Measurements from ENCODE around the gene CEACAM5.

CEACAM5 gene

DNA sequence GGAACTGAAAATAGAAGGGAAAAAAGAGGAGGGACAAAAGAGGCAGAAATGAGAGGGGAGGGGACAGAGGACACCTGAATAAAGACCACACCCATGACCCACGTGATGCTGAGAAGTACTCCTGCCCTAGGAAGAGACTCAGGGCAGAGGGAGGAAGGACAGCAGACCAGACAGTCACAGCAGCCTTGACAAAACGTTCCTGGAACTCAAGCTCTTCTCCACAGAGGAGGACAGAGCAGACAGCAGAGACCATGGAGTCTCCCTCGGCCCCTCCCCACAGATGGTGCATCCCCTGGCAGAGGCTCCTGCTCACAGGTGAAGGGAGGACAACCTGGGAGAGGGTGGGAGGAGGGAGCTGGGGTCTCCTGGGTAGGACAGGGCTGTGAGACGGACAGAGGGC is at the start of gene CEACAM5:
Gene CEACAM5, plus strand, starts transcription at position 146 of the 400 bp plus-strand sequence. Its CDS starts 106 bp downstream, at position 252.
- no peak for TF ChIP-seq CTCF (IDR thresholded peaks at IDR 0.05)

DNA sequence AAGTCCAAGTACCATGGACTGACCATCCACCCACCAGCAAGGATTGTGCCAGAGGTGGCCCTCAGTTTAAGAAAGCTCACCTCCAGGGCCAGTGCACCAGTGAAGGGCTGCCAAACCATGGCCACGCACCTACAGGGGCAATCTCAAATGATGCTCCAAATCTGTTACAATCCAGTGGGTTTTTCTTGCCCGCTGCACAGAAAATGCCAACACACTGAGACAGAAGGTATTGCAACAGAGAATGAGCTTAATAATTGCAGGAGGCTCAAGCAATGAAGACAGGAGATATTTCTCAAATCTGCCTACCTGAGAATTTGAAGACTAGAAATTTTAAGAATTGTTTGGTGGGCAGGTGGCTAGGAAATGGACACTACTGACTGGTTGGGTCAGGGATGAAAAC is 42.4 kb upstream of the CEACAM5 start:
- TF ChIP-seq CTCF (IDR thresholded peaks at IDR 0.05), result no peak

- TF ChIP-seq CTCF (IDR thresholded peaks at IDR 0.05), result no peak
These were observed 40.1 kb upstream of the CEACAM5 start for GRCh38 chr19:41668315-41668714.

GRCh38 chr19:41670755-41671154 is 37.7 kb upstream of the CEACAM5 start:
- TF ChIP-seq CTCF (IDR thresholded peaks at IDR 0.05), result no peak

- TF ChIP-seq CTCF (IDR thresholded peaks at IDR 0.05), result no peak
These were observed 36.9 kb upstream of the CEACAM5 start for GRCh38 chr19:41671486-41671885.

DNA sequence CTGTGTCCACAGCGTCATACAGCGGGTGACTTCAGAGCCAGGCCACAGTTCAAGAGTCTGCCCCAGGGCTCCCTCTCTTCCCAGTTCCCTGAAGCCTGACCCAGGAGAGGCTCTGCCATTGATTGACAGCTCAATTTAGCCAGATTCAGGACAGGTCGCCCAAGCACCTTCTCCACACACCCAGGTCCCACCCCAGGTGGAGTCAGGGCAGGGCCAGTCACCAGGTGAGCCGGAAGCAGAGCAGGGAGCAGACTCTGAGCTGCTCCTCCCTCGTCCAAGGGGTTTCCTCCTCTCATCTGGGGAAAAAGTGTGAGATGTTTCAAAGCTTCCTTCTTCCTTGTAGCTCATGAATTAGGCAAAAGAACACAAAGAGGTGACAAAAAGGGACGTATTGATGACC is 26.0 kb upstream of the CEACAM5 start:
- TF ChIP-seq CTCF (IDR thresholded peaks at IDR 0.05), result no peak

DNA sequence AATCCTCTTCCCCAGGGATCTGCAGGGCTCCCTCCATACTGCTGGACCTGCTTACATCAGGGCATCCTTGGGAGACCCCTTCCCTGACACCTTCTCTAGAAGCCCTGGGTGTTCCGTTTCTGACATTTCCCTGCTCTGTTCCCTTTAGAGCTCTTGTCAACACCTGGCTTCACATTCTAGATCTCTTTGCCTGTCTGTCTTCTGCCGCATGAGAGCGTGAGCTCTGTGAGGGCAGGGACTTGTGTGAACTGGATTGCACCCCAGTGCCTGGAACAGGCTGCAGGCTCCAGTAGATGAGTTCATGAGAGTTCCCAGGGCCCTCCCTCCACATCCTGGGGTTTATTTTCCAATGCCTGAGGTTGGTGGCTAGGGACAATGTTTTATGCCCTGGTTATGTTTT is 21.0 kb upstream of the CEACAM5 start:
- TF ChIP-seq CTCF (IDR thresholded peaks at IDR 0.05), result no peak

- no peak for TF ChIP-seq CTCF (IDR thresholded peaks at IDR 0.05)
These were observed 20.3 kb upstream of the CEACAM5 start, which contains the start of gene CEACAM7 for GRCh38 chr19:41688098-41688497. Gene CEACAM7 (minus strand): TSS chr19:41688270. CDS start chr19:41688165, 105 bp downstream.
